Upper lobe of right lung (tissue), 1 donor: ENCODE data around the gene HECTD2. TPM values are rescaled to one million over a fixed set of nuclear protein-coding genes. Genes with fewer than 3 reads are reported as not detected.

ENCODE experiments used
- ATAC-seq: fragments of 200-7000 bp; cut with Tn5 transposase; one replicate; pipeline ENCODE4 v1.9.1; 2020; ENCODE audit warnings: mild to moderate bottlenecking, moderate library complexity
- DNase-seq: peaks from one replicate; pipeline ENCODE4 v3.0.0-alpha.2; 2020
- H3K27ac ChIP-seq: fragments of 200-600 bp; one replicate; pipeline ENCODE4 v1.8.0; 2022
- H3K27me3 ChIP-seq: fragments of 200-600 bp; one replicate; pipeline ENCODE4 v1.8.0; 2022; ENCODE audit warnings: mild to moderate bottlenecking
- H3K36me3 ChIP-seq: fragments of 200-600 bp; one replicate; pipeline ENCODE4 v1.8.0; 2022
- H3K4me1 ChIP-seq: fragments of 200-600 bp; one replicate; pipeline ENCODE4 v1.8.0; 2022
- H3K4me3 ChIP-seq: fragments of 200-600 bp; one replicate; pipeline ENCODE4 v1.8.0; 2022; ENCODE audit warnings: mild to moderate bottlenecking
- H3K9me3 ChIP-seq: fragments of 200-600 bp; one replicate; pipeline ENCODE4 v1.8.0; 2022
- CTCF ChIP-seq: fragments of 200-600 bp; IDR thresholded peaks from one replicate; pipeline ENCODE4 v1.8.0; 2022; ENCODE audit warnings: antibody characterized with exemption
- intact Hi-C: fragments of 100-400 bp; cut with DNase I; formaldehyde crosslinking; loops from one replicate; pipeline ENCODE4 v1.11.0; 2022
- total RNA-seq: library from RNA; stranded (reverse); fragmentation: NEBNext Ultra II Directional; extraction: Animal tissue kit (Norgen Biotek cat#: 25700); gene quantifications from one replicate; pipeline ENCODE4 v1.2.1, GENCODE V29; 2021
- donor health status: DM: no; HTN: yes; CAD: no; lungs with severe emphysema.

HECTD2 gene
- total RNA-seq, 1 donor from 2014 or later = 14.8 TPM

GRCh38 chr10:91564026-91564425, 153.9 kb downstream of the HECTD2 start:
- intact Hi-C loops = no loop called here
- no peak for TF ChIP-seq CTCF
- Histone ChIP-seq H3K9me3 (no peaks in the 10 kb centered on the region), H3K27ac (no peak overlapping the region), H3K4me1 (no peaks in the 10 kb centered on the region), H3K27me3 (no peaks in the 10 kb centered on the region), H3K36me3 (no peaks in the 10 kb centered on the region), H3K4me3 (no peak overlapping the region)
- DNase-seq = no peak
- no peak for ATAC-seq

Other genes with a start within 250 kb of the HECTD2 start
- 49.6 TPM for gene PCGF5, start 189.7 kb upstream of the HECTD2 start, total RNA-seq
- 15.1 TPM for gene PPP1R3C, start 222.7 kb downstream of the HECTD2 start, total RNA-seq